WTC11 (cell line): ENCODE data around the gene TWF2. TPM values are rescaled to one million over a fixed set of nuclear protein-coding genes. Genes with fewer than 3 reads are reported as not detected.

Source experiments
- ATAC-seq: fragments of 200-7000 bp; cut with Tn5 transposase; 2 replicates; pipeline ENCODE4 v1.10.0; 2021; ENCODE audit warnings: mild to moderate bottlenecking, moderate library complexity
- CTCF ChIA-PET: fragments of 300-600 bp; sonication (Branson Sonifier 250); formaldehyde crosslinking; loops from one replicate; lab custom pipeline; 2021; ENCODE audit warnings: antibody characterized with exemption; lab: Charles Lee
- POLR2A ChIA-PET: fragments of 350-600 bp; sonication (Branson Sonifier 250); formaldehyde crosslinking; loops from one replicate; lab custom pipeline; 2021; ENCODE audit warnings: antibody characterized with exemption; lab: Charles Lee
- DNase-seq: peaks from one replicate; pipeline ENCODE4 v3.0.0; 2021; ENCODE audit warnings: low spot score
- H3K27ac Mint-ChIP-seq: 2 replicates; pipeline ENCODE4 v1.8.0; 2021; ENCODE audit warnings: mixed read lengths
- H3K27me3 Mint-ChIP-seq: 2 replicates; pipeline ENCODE4 v1.8.0; 2021; ENCODE audit warnings: low read depth, mild to moderate bottlenecking, moderate library complexity, mixed read lengths
- H3K36me3 Mint-ChIP-seq: 2 replicates; pipeline ENCODE4 v1.8.0; 2021; ENCODE audit warnings: mixed read lengths
- H3K4me1 Mint-ChIP-seq: 2 replicates; pipeline ENCODE4 v1.8.0; 2022; ENCODE audit warnings: mixed read lengths
- H3K4me3 Mint-ChIP-seq: 2 replicates; pipeline ENCODE4 v1.8.0; 2021; ENCODE audit warnings: mild to moderate bottlenecking, moderate library complexity, mixed read lengths
- H3K9me3 Mint-ChIP-seq: 2 replicates; pipeline ENCODE4 v1.8.0; 2021; ENCODE audit warnings: mixed read lengths
- NFATC4 ChIP-seq: fragments of 250-450 bp; sonication (Bioruptor Pico); IDR thresholded peaks from 2 replicates; pipeline ENCODE4 v1.9.0; 2021; ENCODE audit warnings: mild to moderate bottlenecking
- PRRX2 ChIP-seq: fragments of 250-450 bp; sonication (Bioruptor Pico); IDR thresholded peaks from 2 replicates; pipeline ENCODE4 v1.8.0; 2021; ENCODE audit warnings: mild to moderate bottlenecking
- SP1 ChIP-seq: sonication (generic); formaldehyde crosslinking; conservative IDR thresholded peaks from 2 replicates; pipeline ENCODE4 v1.8.1; 2022; ENCODE audit warnings: missing genetic modification reagents
- ZBTB21 ChIP-seq: sonication (generic); formaldehyde crosslinking; IDR thresholded peaks from 2 replicates; pipeline ENCODE4 v1.8.1; 2023; ENCODE audit warnings: mild to moderate bottlenecking, missing genetic modification reagents, borderline replicate concordance
- ZNF423 ChIP-seq: fragments of 250-450 bp; sonication (Bioruptor Pico); IDR thresholded peaks from 2 replicates; pipeline ENCODE4 v2.1.2; 2022; ENCODE audit warnings: mild to moderate bottlenecking, moderate library complexity
- total RNA-seq: library from RNA; stranded (reverse); gene quantifications from 3 replicates; pipeline ENCODE4 v1.2.3, GENCODE V29; 2021
- TF ChIP-seq, protein P1 (sequence below): sonication (generic); formaldehyde crosslinking; IDR thresholded peaks from 2 replicates; pipeline ENCODE4 v1.8.1; 2022; ENCODE audit warnings: missing genetic modification reagents, borderline replicate concordance
- TF ChIP-seq, protein P2 (sequence below): sonication (generic); formaldehyde crosslinking; IDR thresholded peaks from 2 replicates; pipeline ENCODE4 v1.8.1; 2023; ENCODE audit warnings: mild to moderate bottlenecking, missing genetic modification reagents, moderate library complexity
- TF ChIP-seq, protein P3 (sequence below): sonication (generic); formaldehyde crosslinking; IDR thresholded peaks from 2 replicates; pipeline ENCODE4 v1.8.1; 2022; ENCODE audit warnings: low read depth, mild to moderate bottlenecking, moderate library complexity, missing genetic modification reagents, borderline replicate concordance
- TF ChIP-seq, protein P4 (sequence below): fragments of 250-450 bp; sonication (Bioruptor Pico); IDR thresholded peaks from 2 replicates; pipeline ENCODE4 v1.9.0; 2021; ENCODE audit warnings: mild to moderate bottlenecking, borderline replicate concordance
- TF ChIP-seq, protein P5 (sequence below): sonication (generic); formaldehyde crosslinking; IDR thresholded peaks from 2 replicates; pipeline ENCODE4 v1.8.0; 2022; ENCODE audit warnings: missing genetic modification reagents
- TF ChIP-seq, protein P6 (sequence below): sonication (generic); formaldehyde crosslinking; IDR thresholded peaks from 2 replicates; pipeline ENCODE4 v1.8.1; 2022; ENCODE audit warnings: low read depth, missing genetic modification reagents, borderline replicate concordance

The TWF2 gene
- total RNA-seq, 1 experiment from 2014 or later, result 71.1 TPM

DNA sequence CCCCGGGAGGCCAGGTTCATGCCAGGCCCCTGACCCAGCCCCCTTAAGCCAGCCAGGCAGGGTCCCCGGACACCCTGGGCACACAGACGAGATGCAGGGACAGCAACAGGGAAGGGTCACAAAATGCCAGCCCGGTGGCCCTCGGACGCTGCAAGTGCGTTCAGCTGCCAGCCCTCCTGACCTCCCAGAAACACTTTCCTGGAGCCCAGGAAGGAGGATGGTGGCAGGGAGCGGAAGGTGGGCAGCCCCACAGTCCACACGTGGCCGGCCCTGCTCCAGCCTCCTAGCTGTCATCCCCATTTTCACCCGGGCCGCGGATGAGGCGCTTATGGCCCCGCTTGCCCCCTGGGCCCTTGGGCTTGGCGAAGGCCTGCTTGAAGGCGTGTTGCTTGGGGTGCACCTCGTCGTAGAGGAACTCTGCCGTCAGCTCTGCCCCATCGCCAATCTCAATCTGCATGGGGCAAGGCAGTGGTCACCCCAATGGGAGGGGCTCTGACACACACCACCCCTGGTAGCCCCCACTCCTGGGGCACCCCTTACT is 10.1 kb downstream of the TWF2 start (continued):
- TF ChIP-seq, protein P1, sequence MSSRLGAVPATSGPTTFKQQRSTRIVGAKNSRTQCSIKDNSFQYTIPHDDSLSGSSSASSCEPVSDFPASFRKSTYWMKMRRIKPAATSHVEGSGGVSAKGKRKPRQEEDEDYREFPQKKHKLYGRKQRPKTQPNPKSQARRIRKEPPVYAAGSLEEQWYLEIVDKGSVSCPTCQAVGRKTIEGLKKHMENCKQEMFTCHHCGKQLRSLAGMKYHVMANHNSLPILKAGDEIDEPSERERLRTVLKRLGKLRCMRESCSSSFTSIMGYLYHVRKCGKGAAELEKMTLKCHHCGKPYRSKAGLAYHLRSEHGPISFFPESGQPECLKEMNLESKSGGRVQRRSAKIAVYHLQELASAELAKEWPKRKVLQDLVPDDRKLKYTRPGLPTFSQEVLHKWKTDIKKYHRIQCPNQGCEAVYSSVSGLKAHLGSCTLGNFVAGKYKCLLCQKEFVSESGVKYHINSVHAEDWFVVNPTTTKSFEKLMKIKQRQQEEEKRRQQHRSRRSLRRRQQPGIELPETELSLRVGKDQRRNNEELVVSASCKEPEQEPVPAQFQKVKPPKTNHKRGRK (CRISPR knock-in tag), result no peak
- TF ChIP-seq, protein P2, sequence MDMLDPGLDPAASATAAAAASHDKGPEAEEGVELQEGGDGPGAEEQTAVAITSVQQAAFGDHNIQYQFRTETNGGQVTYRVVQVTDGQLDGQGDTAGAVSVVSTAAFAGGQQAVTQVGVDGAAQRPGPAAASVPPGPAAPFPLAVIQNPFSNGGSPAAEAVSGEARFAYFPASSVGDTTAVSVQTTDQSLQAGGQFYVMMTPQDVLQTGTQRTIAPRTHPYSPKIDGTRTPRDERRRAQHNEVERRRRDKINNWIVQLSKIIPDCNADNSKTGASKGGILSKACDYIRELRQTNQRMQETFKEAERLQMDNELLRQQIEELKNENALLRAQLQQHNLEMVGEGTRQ (CRISPR knock-in tag), result no peak
- TF ChIP-seq, protein P3, sequence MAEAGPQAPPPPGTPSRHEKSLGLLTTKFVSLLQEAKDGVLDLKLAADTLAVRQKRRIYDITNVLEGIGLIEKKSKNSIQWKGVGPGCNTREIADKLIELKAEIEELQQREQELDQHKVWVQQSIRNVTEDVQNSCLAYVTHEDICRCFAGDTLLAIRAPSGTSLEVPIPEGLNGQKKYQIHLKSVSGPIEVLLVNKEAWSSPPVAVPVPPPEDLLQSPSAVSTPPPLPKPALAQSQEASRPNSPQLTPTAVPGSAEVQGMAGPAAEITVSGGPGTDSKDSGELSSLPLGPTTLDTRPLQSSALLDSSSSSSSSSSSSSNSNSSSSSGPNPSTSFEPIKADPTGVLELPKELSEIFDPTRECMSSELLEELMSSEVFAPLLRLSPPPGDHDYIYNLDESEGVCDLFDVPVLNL (CRISPR knock-in tag), result no peak
- TF ChIP-seq ZBTB21 (no peak), ZNF423 (no peak), SP1 (CRISPR knock-in tag) (no peak)
- TF ChIP-seq, protein P4, sequence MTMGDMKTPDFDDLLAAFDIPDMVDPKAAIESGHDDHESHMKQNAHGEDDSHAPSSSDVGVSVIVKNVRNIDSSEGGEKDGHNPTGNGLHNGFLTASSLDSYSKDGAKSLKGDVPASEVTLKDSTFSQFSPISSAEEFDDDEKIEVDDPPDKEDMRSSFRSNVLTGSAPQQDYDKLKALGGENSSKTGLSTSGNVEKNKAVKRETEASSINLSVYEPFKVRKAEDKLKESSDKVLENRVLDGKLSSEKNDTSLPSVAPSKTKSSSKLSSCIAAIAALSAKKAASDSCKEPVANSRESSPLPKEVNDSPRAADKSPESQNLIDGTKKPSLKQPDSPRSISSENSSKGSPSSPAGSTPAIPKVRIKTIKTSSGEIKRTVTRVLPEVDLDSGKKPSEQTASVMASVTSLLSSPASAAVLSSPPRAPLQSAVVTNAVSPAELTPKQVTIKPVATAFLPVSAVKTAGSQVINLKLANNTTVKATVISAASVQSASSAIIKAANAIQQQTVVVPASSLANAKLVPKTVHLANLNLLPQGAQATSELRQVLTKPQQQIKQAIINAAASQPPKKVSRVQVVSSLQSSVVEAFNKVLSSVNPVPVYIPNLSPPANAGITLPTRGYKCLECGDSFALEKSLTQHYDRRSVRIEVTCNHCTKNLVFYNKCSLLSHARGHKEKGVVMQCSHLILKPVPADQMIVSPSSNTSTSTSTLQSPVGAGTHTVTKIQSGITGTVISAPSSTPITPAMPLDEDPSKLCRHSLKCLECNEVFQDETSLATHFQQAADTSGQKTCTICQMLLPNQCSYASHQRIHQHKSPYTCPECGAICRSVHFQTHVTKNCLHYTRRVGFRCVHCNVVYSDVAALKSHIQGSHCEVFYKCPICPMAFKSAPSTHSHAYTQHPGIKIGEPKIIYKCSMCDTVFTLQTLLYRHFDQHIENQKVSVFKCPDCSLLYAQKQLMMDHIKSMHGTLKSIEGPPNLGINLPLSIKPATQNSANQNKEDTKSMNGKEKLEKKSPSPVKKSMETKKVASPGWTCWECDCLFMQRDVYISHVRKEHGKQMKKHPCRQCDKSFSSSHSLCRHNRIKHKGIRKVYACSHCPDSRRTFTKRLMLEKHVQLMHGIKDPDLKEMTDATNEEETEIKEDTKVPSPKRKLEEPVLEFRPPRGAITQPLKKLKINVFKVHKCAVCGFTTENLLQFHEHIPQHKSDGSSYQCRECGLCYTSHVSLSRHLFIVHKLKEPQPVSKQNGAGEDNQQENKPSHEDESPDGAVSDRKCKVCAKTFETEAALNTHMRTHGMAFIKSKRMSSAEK (CRISPR knock-in tag), result no peak

DNA sequence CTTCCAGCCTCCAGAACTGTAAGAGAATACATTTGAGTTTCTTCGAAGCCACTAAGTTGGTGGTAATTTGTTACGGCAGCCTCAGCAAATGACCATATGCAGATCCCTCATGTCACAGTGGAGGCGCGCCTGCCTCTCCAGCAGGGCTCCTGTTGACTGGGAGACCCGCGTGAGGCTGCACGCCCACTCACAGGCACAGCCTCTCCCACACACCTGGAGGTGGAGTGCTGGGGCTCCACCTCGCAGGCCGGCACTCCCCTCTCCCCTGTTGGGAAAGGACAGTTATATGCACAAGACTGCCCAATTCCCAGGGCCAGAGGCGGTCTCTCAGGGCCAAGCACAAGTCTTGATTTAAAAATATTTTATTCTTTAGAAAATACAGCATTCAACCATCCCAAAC is 10.7 kb downstream of the TWF2 start:
- TF ChIP-seq PRRX2 (CRISPR knock-in tag) (no peak), NFATC4 (CRISPR knock-in tag) (no peak)
- TF ChIP-seq, protein P5, sequence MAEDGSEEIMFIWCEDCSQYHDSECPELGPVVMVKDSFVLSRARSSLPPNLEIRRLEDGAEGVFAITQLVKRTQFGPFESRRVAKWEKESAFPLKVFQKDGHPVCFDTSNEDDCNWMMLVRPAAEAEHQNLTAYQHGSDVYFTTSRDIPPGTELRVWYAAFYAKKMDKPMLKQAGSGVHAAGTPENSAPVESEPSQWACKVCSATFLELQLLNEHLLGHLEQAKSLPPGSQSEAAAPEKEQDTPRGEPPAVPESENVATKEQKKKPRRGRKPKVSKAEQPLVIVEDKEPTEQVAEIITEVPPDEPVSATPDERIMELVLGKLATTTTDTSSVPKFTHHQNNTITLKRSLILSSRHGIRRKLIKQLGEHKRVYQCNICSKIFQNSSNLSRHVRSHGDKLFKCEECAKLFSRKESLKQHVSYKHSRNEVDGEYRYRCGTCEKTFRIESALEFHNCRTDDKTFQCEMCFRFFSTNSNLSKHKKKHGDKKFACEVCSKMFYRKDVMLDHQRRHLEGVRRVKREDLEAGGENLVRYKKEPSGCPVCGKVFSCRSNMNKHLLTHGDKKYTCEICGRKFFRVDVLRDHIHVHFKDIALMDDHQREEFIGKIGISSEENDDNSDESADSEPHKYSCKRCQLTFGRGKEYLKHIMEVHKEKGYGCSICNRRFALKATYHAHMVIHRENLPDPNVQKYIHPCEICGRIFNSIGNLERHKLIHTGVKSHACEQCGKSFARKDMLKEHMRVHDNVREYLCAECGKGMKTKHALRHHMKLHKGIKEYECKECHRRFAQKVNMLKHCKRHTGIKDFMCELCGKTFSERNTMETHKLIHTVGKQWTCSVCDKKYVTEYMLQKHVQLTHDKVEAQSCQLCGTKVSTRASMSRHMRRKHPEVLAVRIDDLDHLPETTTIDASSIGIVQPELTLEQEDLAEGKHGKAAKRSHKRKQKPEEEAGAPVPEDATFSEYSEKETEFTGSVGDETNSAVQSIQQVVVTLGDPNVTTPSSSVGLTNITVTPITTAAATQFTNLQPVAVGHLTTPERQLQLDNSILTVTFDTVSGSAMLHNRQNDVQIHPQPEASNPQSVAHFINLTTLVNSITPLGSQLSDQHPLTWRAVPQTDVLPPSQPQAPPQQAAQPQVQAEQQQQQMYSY, result no peak
- TF ChIP-seq, protein P6, sequence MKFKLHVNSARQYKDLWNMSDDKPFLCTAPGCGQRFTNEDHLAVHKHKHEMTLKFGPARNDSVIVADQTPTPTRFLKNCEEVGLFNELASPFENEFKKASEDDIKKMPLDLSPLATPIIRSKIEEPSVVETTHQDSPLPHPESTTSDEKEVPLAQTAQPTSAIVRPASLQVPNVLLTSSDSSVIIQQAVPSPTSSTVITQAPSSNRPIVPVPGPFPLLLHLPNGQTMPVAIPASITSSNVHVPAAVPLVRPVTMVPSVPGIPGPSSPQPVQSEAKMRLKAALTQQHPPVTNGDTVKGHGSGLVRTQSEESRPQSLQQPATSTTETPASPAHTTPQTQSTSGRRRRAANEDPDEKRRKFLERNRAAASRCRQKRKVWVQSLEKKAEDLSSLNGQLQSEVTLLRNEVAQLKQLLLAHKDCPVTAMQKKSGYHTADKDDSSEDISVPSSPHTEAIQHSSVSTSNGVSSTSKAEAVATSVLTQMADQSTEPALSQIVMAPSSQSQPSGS, result no peak
- Mint-ChIP-seq H3K4me1 (peaks cover 3% of the 10 kb centered on the region; the same call in 1 of the 2 replicates), H3K9me3 (no peaks in the 10 kb centered on the region), H3K27me3 (no peaks in the 10 kb centered on the region), H3K36me3 (peaks cover 13% of the 10 kb centered on the region), H3K4me3 (no peak overlapping the region), H3K27ac (no peak overlapping the region)
- DNase-seq (no peak), ATAC-seq (no peak)
- CTCF ChIA-PET, result interaction anchor here (1.0 to 1.1 kb wide), 2 partner anchors 74 to 153 kb away, joined by 3 to 4 read pairs; partner anchors contain the start of gene POC1A
- POLR2A ChIA-PET, result no interaction called here
